Measurements from ENCODE around the gene C9orf57.
"Not testable (repeated sequence)": the region's sequence is repeated elsewhere in the genome, so short reads cannot be mapped to it uniquely, and the experiment has no call there.

Gene C9orf57, protein sequence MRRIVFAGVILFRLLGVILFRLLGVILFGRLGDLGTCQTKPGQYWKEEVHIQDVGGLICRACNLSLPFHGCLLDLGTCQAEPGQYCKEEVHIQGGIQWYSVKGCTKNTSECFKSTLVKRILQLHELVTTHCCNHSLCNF

DNA sequence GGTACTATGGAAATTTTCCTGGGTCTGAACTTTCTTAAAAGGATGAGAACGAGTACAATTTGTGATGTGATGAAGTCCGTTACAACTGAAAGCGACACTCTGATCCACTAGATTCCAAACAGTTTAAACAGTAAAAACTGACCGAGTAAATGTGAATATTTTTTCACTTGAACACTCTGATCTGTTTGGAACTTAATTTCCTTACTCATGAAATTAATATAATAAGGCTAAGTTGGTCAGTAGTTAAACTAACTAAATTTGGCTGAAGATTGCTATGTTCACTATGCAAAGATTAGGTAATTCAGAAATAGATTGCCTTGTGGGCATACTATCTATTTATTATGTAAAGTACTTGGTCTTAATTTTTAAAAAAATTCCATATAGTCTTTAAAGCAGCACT, at the start of gene C9orf57:
TSS of gene C9orf57 (minus strand) at position 101 of the 400 bp plus-strand sequence. CDS start 1,282 bp downstream, outside the sequence.
- no peak for DNase-seq

DNA sequence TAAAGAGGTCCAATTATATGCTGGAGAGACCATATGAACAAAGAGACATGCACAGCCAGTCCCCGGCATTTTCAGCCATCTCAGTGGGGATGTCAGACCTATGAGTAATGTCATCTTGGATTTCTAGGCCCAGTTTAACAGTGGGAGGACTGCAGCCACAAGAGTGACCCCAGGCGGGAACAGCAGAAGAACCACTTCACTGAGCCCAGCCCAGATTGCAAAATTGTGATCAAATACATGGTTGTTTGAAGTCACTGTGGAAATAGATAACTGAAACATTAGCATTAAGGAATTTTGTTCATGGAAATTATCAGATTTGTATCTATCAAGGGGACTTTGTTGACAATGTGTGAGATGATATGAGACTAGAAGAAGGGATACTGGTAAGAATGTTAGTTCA, 42.1 kb upstream of the C9orf57 start:
- DNase-seq, result no peak

DNA sequence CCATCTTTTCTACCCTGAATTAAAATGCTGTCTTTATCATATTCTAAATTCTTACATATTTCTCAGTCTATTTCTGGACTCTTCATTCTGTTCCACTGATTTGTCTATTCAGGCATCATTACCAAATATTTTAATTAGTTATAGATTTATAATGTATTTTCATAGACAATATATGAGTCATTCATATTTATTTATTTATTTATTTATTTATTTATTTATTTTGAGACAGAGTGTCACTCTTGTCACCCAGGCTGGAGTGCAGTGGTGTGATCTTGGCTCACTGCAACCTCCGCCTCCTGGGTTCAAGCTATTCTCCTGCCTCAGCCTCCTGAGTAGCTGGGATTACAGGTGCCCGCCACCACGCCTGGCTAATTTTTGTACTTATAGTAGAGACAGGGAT, 35.1 kb upstream of the C9orf57 start:
- not testable (repeated sequence) for DNase-seq

DNA sequence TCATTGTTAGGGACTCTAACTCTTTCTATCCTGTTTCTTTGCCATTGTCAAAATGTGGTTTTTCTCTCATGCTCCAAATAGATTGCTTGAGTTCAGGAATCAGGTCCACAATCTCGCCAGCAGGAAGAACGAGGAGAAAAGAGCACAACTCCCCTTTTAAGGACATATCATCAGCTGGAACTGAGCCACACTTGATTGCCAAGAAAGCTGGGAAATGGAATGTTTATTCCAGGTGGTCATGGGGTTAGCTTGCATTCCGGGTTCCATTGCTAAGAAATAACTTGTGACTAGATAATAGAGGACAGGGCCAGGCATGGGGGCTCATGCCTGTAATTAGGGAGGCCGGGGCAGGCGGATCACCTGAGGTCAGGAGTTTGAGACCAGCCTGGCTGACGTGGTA, 32.4 kb upstream of the C9orf57 start:
- no peak for DNase-seq

DNA sequence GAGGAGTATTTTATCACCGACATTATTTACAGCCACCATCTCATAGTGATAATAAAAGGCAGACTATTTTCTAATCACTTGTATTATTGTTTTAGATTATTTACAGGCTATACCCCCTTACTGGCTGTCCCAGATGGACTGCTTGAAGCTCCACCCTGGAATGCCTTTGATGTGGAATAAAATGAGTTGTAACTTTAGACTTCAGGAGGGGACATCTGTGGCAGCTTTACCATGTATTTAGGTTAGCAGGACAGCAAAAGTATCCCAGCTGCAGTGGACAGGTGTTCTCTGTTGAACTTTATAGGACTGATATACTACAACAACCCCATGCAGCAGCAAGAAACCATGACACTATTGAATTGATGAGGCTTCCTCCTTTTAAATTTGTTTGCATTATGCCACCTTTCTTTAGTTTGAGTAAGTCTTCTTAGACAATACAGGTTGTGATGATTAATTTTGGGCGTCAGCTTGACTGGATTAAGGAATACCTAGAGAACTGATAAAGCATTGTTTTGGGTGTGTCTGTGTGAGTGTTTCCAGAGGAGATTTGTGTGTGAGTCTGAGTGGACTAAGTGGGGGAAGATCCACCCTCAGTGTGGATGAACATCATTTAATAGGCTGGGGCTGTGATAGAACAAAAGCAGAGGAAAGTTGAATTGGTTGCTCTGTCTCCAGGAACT, 29.2 kb upstream of the C9orf57 start:
- no peak for DNase-seq

DNA sequence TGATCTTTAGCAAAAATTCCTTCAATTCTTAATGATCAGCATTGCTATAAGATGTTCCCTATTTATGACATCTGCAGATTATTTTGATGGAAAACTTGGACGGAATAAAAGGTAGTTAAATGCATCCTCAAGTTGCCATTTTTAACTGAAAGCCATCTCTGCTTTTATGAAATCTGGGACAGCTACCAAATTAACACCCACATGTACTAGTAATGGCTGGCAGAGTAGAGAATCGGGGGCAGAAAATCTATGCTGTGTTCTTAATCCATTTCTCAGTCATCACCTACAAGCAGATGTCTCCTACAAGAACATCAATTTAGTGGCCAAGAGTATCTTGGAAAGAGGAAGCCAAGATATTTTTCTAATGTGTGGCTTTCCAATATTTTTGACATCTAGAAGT, 22.1 kb upstream of the C9orf57 start:
- DNase-seq, result no peak

DNA sequence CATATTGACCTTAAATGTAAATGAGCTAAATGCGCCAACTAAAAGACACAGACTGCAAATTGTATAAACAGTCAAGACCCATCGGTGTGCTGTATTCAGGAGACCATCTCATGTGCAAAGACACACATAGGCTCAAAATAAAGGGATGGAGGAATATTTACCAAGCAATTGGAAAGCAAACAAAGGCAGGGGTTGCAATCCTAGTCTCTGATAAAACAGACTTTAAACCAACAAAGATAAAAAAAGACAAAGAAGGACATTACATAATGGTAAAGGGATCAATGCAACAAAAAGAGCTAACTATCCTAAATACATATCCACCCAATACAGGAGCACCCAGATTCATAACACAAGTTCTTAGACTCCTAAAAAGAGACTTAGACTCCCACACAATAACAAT, 14.3 kb upstream of the C9orf57 start:
- not testable (repeated sequence) for DNase-seq

DNA sequence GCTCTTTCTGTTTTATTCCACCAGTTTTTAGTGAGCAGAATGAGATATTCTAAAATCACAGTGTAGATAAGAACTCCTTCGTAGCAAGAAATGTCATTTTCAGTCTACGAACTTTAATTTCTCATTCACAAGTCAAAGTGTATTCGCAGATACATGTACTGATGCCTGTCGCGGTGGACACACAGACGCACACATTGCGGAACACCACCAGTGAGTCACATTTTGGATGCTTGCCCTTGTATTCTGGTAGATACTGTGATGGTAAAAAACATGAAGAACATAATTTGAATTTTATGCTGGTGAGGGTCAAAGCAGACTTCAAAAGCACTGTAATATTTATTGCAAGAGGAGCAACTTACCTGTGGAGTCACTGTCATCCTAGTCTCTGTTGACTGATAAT, 4.7 kb upstream of the C9orf57 start:
- DNase-seq, result no peak

DNA sequence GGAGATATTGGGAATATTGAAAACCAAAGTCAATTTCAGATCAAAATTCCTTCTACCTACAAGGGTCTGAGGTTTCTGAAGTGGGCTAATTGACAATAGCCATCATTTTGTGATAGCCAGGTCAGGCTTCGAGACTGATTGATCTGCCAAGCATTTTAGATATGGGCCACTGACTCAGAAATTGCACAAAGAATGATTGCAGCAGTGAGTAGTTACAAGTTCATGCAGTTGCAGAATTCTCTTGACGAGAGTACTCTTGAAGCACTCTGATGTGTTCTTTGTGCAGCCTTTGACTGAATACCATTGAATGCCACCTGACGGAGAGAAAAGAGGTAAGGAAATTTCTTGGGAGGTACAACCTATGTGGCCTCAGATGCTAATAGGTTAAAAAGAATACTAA, 8.3 kb downstream of the C9orf57 start:
- no peak for DNase-seq

DNA sequence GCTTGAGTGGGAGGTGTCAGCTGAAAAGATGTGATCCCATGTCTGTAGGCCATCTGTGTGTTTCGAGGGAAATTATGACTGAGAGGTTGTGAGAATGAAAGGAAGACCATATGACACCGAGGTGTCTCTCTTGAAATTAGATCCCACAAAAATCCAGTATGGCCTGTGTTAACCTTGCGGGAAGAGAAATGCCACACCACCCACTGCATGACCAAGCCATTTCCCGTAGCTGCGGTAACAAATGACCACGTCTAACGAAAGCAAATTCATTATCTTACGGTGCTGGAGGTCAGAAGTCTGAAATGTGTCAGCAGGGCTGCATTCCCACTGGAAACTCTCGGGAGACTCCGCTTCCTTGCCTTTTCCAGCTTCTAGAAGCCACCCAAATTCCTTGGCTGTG, 11.6 kb downstream of the C9orf57 start:
- no peak for DNase-seq

DNA sequence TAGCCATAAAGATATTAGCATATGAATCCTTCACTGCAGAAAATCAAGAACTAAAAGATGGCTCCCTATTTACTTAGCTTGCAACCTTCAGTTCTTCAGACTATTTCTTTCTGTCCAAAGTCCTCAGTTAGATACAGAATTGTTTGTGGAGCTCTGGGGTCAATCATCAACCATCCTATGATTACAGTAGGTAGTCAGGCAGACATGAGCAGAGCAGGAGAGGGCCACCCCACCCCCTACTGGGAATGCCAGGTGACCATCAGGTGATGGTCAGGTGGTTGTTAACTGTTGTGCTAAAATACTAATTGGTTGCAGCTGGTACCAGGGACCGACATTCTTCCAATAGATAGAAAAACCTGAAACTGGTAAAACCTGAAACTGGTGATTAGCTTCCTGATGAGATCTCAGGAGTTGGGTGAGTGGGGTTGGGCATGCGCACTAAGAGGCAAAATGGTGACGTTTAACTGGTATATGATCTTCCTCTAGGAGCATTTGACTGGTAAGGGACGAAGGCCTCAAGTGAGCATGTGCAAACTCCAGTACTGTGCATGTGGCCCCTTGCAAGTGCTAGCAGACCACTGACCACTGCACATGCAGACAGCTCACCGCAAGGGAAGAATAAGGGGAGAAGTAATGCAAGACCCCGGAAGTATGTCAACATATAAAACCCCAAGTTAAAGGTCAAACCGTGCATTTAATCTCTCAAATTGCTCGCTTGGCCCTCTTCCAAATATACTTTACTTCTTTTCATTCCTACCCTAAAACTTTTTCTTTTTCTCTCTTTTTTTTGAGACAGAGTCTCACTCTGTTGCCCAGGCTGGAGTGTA, 13.6 kb downstream of the C9orf57 start:
- DNase-seq, result no peak

DNA sequence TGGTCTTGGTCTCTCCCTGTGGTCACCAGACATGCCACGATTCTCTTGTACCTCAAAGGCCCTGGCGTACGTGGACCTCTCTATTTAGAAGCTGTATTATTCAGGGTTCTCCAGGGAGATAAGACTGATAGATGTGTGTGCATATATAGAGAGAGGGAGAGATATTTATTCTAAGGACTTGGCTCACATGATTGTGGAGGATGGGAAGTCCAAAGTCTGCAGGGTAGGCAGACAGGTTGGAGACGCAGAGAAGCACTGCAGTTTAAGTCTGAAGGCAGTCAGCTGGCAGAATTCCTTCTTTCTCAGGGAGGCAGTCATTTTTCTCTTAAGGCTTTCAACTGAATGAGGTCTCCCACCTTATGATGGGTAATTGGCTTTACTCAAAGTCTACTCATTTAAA, 16.3 kb downstream of the C9orf57 start:
- DNase-seq, result no peak

DNA sequence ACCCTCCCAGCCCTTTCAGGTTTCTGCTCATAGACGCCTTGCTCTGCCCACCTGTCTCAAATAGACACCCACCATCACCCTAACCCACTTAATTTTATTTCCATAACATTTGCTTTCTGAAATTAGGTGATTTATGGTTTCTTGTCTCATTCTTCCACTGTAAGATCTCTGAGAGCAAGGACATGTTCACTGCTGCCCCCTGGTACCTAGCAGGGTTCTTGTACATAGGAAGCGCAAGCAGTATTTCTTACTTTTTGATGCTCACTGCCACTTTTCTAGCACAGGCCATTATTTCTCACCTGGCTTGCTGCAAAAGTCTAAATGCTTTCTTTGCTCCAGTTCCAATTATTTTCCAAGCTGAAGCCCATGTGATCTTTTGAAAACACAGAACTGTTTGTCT, 16.8 kb downstream of the C9orf57 start:
- DNase-seq, result no peak

DNA sequence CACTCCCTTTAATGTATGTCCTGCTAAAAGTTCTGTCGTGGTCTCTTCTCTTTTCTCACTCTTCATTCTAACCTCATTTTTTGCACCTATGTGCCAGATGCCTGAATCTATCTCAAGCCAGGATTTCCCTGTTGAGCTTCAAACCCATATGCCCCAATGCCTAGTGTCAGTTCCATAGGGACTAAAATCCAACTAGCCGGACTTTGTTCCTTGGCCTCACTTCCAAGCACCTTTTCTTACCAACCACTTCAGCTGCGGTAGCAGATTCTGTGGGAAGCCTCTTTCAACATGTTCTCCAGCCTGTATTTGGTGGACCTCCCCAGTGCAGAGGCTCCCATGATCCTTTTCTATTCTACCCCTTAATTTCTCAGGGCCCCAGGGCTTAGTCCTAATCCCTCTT, 17.5 kb downstream of the C9orf57 start:
- DNase-seq, result no peak

DNA sequence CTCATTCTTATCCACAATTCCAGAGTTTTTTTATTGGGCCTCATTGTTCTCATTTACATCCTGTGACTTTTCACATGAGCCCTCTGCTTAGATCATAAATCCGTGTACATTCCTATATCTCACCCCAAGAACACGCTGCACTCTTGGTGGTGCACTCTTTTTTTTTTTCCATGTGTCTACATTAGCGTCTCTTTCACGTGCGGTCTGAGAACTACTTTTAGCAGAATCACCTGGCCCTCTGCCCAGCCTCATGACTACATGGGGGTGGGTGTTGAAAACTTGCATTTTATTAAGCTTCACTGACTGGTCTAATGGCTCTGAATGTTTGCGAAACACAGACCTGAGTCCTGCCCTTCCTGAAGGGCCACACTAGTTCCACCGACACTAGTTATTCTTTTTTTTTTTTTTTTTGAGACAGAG, 18.6 kb downstream of the C9orf57 start:
- DNase-seq, result no peak

DNA sequence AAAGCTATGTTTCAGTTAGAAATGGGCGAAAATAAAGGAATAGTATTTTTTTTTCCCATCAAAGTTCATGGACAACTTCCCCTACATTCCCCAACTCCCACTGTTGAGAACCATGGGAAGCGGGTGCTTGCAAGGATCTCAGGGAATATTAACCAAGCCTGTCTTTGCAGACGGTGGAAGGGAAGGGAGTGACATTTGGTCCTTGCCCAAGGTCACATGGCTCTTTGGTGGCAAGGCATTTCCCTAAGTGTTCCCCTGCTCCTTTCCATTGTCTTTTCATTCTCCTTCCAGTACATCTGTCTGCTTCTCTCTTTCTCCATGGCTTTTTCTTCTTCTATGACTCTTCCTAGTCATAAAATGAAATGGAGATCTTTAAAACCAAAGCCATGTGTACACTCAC, 19.0 kb downstream of the C9orf57 start:
- DNase-seq, result no peak

DNA sequence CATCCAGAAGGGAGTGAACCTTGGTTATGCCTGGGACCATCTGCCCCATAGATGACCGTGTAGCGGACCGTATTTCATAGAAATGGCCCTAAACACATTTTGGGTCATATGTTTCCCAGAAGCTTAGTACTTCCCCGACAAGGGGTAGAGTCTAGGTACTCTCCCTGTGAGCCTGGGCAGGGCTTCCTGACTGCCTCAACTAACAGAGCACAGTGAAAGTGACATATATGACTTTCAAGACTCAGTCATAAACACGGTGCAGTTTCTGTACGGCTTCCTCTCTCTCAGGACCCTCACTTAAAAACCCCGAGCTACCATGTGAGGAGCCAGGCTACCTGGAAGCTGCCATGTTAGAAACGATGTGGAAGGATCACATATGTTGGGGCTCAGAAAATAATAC, 20.9 kb downstream of the C9orf57 start:
- DNase-seq, result no peak

DNA sequence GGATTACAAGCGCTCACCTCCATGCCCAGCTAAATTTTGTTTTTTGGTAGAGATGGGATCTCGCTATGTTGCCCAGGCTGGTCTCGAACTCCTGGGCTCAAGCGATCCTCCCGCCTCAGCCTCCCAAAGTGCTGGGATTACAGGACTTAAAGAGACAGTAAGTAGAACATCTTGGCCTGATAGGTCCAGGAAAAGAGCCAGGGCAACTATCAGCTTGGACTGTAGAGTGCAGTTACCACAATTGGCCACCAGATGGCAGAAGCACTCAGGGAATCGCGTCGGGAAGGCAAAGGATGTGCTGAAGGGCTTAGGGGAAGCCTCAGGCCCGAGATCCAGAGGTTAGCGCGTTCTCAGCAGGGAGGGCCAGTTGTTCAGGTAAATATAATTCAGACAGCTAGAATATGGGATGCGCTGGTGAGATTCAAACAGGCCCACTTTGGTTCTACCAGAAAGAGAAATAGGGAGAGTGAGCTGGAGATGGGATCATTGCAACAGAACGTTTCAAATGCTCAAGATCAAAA, 21.5 kb downstream of the C9orf57 start:
- peak; percentile 31 to 46 for DNase-seq

DNA sequence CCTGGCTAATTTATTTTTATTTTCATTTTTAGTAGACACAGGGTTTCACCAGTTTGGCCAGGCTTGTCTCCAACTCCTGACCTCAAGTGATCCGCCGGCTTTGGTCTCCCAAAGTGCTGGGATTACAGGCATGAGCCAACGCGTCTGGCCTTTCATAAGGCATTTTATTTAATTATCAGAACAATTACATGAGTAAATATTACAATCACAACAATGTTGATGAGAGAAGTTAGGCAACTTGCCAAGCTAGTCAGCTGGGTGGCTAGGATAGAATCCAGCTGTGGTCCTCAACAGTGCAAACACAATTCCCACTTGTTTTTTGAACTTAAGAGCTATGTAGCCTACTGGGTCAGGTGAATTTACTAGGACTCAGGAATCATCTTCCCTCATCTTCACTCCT, 22.0 kb downstream of the C9orf57 start:
- DNase-seq, result no peak

DNA sequence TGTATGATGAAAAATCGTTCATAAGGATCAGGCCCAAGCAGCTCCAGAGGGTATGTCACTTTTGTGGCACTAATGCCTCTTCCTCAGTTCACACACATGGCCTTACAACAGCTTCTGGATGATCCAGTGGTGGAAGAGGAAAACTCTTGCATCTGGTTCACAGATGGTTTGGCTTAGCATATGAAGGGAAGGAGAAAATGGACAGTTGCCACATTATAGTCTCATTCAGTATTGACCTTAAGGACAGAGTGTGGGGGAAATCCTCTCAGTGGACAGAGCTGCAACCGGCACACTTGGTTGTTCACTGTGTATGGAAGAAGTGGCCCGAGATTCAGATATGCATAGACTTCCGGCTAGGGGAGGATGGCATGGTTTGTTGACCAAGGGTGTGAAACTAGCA, 22.8 kb downstream of the C9orf57 start:
- no peak for DNase-seq

DNA sequence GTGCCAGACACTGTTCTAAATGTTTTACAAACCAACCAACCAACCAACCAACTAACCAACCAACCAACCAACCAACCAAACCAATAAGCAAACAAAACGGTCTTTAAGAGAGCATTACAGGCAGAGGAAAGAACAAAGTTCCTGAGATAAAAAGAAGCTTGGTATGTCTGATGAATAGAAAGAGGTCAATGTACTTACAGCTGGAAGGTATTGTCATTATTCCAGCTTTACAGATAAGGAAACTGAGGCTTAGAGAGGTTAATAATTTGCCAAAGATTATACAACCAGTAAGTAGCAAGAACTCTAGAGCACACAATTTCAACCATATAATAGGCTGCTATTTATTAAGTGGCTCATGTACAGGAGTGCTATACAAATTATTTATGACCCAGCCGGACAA, 29.6 kb downstream of the C9orf57 start:
- no peak for DNase-seq

DNA sequence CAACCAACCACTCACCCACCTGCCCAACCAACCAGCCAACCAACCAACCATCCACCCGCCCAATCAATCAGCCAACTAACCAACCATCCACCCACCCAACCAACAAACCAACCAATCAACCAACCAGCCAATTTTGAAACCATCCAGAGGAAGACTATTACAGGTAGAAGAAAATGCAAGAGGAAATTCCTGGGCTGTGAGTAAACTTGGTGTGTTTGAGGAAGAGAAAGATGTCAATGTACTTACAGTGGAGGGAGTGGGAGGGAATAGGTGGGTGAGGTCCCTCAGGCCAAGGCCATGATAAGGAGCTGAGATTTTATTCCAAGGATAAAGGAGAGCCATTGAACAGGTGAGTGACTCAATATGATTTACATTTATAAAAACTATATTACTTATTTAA, 30.4 kb downstream of the C9orf57 start:
- DNase-seq, result no peak

DNA sequence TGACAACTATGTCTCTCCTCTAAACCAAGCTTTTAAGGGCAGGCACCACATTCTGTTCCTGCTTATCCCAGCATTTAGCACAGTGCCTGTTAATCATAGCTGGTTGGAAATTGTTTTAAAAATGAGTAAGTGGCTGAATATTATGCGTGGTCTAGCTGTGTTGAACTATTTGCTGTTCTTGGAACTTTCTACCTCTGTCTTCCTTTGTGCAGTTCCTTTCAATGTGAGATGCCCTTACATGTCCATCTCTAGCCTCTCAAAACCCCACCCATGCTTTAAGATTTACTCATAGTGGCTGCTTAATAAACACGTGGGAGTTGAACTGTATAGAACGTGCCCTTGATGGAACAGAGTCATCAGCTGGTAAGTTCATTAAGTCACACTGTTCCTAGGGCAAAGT, 34.5 kb downstream of the C9orf57 start:
- DNase-seq, result no peak

DNA sequence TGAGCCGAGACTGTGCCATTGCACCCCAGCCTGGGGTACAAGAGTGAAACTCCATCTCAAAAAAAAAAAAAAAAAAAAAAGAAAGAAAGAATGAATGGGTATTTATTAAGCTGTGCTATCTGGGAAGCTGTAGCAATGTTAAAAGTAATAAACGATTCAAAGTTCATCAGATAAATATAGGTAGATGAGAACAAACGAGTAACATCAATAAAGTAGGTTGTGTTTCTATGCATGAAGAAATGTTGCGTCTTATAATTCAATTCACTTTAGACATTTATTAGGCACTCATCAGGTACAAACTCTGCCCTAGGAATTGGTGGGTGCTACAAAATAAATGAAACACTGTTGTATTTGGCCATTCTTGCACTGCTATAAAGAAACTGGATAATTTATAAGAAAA, 36.8 kb downstream of the C9orf57 start:
- no peak for DNase-seq
